ENCODE measurements around the gene WWC2. TPM values are rescaled to one million over a fixed set of nuclear protein-coding genes. Genes with fewer than 3 reads are reported as not detected.

The WWC2 gene
- total RNA-seq, 1 donor from 2014 or later = 109 TPM

- no peaks in the 10 kb centered on the region for H3K4me1 ChIP-seq
- H3K27me3 ChIP-seq (ENCODE audit: low read depth) = no peaks in the 10 kb centered on the region
- no peaks in the 10 kb centered on the region for H3K9me3 ChIP-seq
- H3K4me3 ChIP-seq = no peak overlapping the region
- ATAC-seq = no peak
- no peaks in the 10 kb centered on the region for H3K36me3 ChIP-seq
- TF ChIP-seq CTCF (IDR thresholded peaks at IDR 0.05) = no peak
- DNase-seq = no peak
- intact Hi-C loops (cut with DNase I) = no loop called here
- H3K27ac ChIP-seq = no peak overlapping the region
These were observed 18.5 kb upstream of the WWC2 start for GRCh38 chr4:183080372-183081115.

GRCh38 chr4:183081116-183081469 lies 18.0 kb upstream of the WWC2 start:
- Histone ChIP-seq H3K4me3 (no peak overlapping the region), H3K4me1 (no peaks in the 10 kb centered on the region), H3K27me3 (ENCODE audit: low read depth) (no peaks in the 10 kb centered on the region), H3K9me3 (no peaks in the 10 kb centered on the region), H3K36me3 (no peaks in the 10 kb centered on the region), H3K27ac (no peak overlapping the region)
- no peak for DNase-seq
- TF ChIP-seq CTCF (IDR thresholded peaks at IDR 0.05) = no peak
- intact Hi-C loops (cut with DNase I) = no loop called here
- no peak for ATAC-seq

- H3K4me1 ChIP-seq = no peaks in the 10 kb centered on the region
- H3K9me3 ChIP-seq = no peaks in the 10 kb centered on the region
- no peaks in the 10 kb centered on the region for H3K27me3 ChIP-seq (ENCODE audit: low read depth)
- no peak for TF ChIP-seq CTCF (IDR thresholded peaks at IDR 0.05)
- H3K36me3 ChIP-seq = no peaks in the 10 kb centered on the region
- intact Hi-C loops (cut with DNase I) = no loop called here
- no peak overlapping the region for H3K4me3 ChIP-seq
- no peak overlapping the region for H3K27ac ChIP-seq
- DNase-seq = no peak
- ATAC-seq = no peak
These were observed 17.0 kb upstream of the WWC2 start for GRCh38 chr4:183082053-183082452.

- Histone ChIP-seq H3K27me3 (ENCODE audit: low read depth) (no peaks in the 10 kb centered on the region), H3K9me3 (no peaks in the 10 kb centered on the region), H3K4me1 (peaks cover 8% of the 10 kb centered on the region), H3K36me3 (no peaks in the 10 kb centered on the region), H3K4me3 (no peak overlapping the region), H3K27ac (no peak overlapping the region)
- no peak for TF ChIP-seq CTCF (IDR thresholded peaks at IDR 0.05)
- DNase-seq = no peak
- intact Hi-C loops (cut with DNase I) = no loop called here
- no peak for ATAC-seq
These were observed 4.5 kb upstream of the WWC2 start for GRCh38 chr4:183094393-183095198.

- Histone ChIP-seq H3K36me3 (no peaks in the 10 kb centered on the region), H3K27me3 (ENCODE audit: low read depth) (no peaks in the 10 kb centered on the region), H3K9me3 (no peaks in the 10 kb centered on the region), H3K4me1 (peaks cover 8% of the 10 kb centered on the region), H3K4me3 (no peak overlapping the region), H3K27ac (no peak overlapping the region)
- no peak for DNase-seq
- no peak for TF ChIP-seq CTCF (IDR thresholded peaks at IDR 0.05)
- ATAC-seq = no peak
- intact Hi-C loops (cut with DNase I) = no loop called here
These were observed 3.9 kb upstream of the WWC2 start for GRCh38 chr4:183095199-183095512.

Measured in lower lobe of right lung (tissue), 2 donors.